Endothelial cell of umbilical vein (primary cell): ENCODE results near the gene SLC24A3. TPM values are rescaled to one million over a fixed set of nuclear protein-coding genes. Genes with fewer than 3 reads are reported as not detected.

Experiments
- BruUV-seq: library from RNA; stranded (reverse); fragments of 400-500 nt; replicated peaks from 2 replicates; lab custom pipeline; 2021; lab: Mats Ljungman, UMichigan
- CTCF ChIA-PET: fragments of 300-600, 350-600 bp; sonication (Branson Sonifier 250); formaldehyde crosslinking; loops from one replicate; lab custom pipeline; 2021; ENCODE audit warnings: antibody characterized with exemption, inconsistent platforms; lab: Charles Lee
- POLR2A ChIA-PET: fragments of 300-600, 350-600 bp; sonication (Branson Sonifier 250); formaldehyde crosslinking; loops from one replicate; lab custom pipeline; 2021; ENCODE audit warnings: antibody characterized with exemption, inconsistent platforms; lab: Charles Lee
- DNase-seq: peaks from one replicate; pipeline ENCODE4 v3.0.0-alpha.2; 2011; ENCODE audit warnings: low read depth, low spot score
- FAIRE-seq: peaks from 2 replicates; lab custom pipeline; 2011; peaks lifted over from hg19 to GRCh38; lab: Jason Lieb, UNC
- H2AFZ ChIP-seq: 2 replicates; pipeline ENCODE4 v1.6.0; 2012; ENCODE audit warnings: low read depth, low read length, control low read depth, inconsistent platforms
- H3K27ac ChIP-seq: 2 replicates; pipeline ENCODE4 v1.5.1; 2011; ENCODE audit warnings: low read depth, mild to moderate bottlenecking, control low read depth, low read length, moderate library complexity; ENCODE audit not compliant: insufficient read depth
- H3K27me3 ChIP-seq, 2 experiments: 2 replicates each; pipeline versions ENCODE4 v1.6.0 to v1.6.1; 2011; ENCODE audit warnings: low read length in 2 of 2, mixed read lengths in 1 of 2; ENCODE audit not compliant: control insufficient read depth in 2 of 2, insufficient read depth in 2 of 2
- H3K36me3 ChIP-seq, 2 experiments: 2 replicates in 1 of 2; 3 replicates in 1 of 2; pipeline ENCODE4 v1.5.1; 2011; ENCODE audit warnings: low read length in 2 of 2, mild to moderate bottlenecking in 1 of 2, moderate library complexity in 1 of 2; ENCODE audit not compliant: control insufficient read depth in 2 of 2, insufficient read depth in 2 of 2; ENCODE audit errors: extremely low read depth in 1 of 2
- H3K4me1 ChIP-seq: 3 replicates; pipeline ENCODE4 v1.5.1; 2011; ENCODE audit warnings: mild to moderate bottlenecking, low read length; ENCODE audit not compliant: control insufficient read depth, insufficient read depth; ENCODE audit errors: extremely low read depth
- H3K4me2 ChIP-seq: 2 replicates; pipeline ENCODE4 v1.6.1; 2011; ENCODE audit warnings: low read length, control low read depth, mixed read lengths; ENCODE audit not compliant: insufficient read depth
- H3K4me3 ChIP-seq, 3 experiments: fragments of 200-600 bp in 1 of 3; sonication (generic), shearing (Covaris generic) in 1 of 3; replicated peaks in 1 of 3; 2 replicates each; pipeline ENCODE4 v1.5.1; 2011 to 2016; ENCODE audit warnings: control low read depth in 3 of 3, low read length in 3 of 3, mild to moderate bottlenecking in 2 of 3, inconsistent platforms in 1 of 3, low read depth in 1 of 3, moderate library complexity in 1 of 3; ENCODE audit not compliant: insufficient read depth in 1 of 3
- H3K79me2 ChIP-seq: 2 replicates; pipeline ENCODE4 v1.6.0; 2012; ENCODE audit warnings: low read length, inconsistent platforms; ENCODE audit not compliant: control insufficient read depth, insufficient read depth
- H3K9ac ChIP-seq: replicated peaks from 2 replicates; pipeline ENCODE3; 2011; ENCODE audit warnings: low read length, control low read depth; ENCODE audit not compliant: insufficient read depth; ENCODE audit errors: extremely low read depth
- H3K9me1 ChIP-seq: replicated peaks from 3 replicates; pipeline ENCODE4 v1.6.0; 2011; ENCODE audit warnings: mild to moderate bottlenecking, low read length; ENCODE audit not compliant: control insufficient read depth, insufficient read depth; ENCODE audit errors: extremely low read depth
- H3K9me3 ChIP-seq: replicated peaks from 2 replicates; pipeline ENCODE4 v1.5.1; 2012; ENCODE audit warnings: low read length, inconsistent platforms; ENCODE audit not compliant: control insufficient read depth, insufficient read depth
- H4K20me1 ChIP-seq: replicated peaks from 2 replicates; pipeline ENCODE3; 2011; ENCODE audit warnings: mild to moderate bottlenecking, low read length; ENCODE audit not compliant: control insufficient read depth, insufficient read depth; ENCODE audit errors: extremely low read depth
- EZH2 ChIP-seq: IDR thresholded peaks from 2 replicates; pipeline ENCODE4 v1.6.1; 2012; ENCODE audit warnings: borderline replicate concordance, low read depth, mild to moderate bottlenecking, moderate library complexity, low read length, inconsistent platforms; ENCODE audit not compliant: severe bottlenecking
- FOS ChIP-seq: IDR thresholded peaks from 2 replicates; pipeline ENCODE4 v1.6.1; 2011; ENCODE audit warnings: mild to moderate bottlenecking, low read length, moderate library complexity, borderline replicate concordance; ENCODE audit not compliant: insufficient read depth
- GATA2 ChIP-seq: IDR thresholded peaks from 2 replicates; pipeline ENCODE4 v1.7.0; 2011; ENCODE audit warnings: low read depth, mild to moderate bottlenecking, moderate library complexity, mixed read lengths, low read length; ENCODE audit not compliant: insufficient read length, insufficient read depth
- JUN ChIP-seq: IDR thresholded peaks from 2 replicates; pipeline ENCODE4 v1.6.1; 2011; ENCODE audit warnings: borderline replicate concordance, low read depth; ENCODE audit not compliant: insufficient read length, insufficient read depth
- MYC ChIP-seq: IDR thresholded peaks from one replicate; pipeline ENCODE4 v1.6.1; 2011; ENCODE audit warnings: mild to moderate bottlenecking, low read depth, low read length
- POLR2A ChIP-seq: IDR thresholded peaks from 2 replicates; pipeline ENCODE4 v1.6.1; 2012; ENCODE audit warnings: low read depth, mild to moderate bottlenecking, control low read depth, low read length
- POLR2AphosphoS5 ChIP-seq: IDR thresholded peaks from 2 replicates; pipeline ENCODE4 v1.6.1; 2012; ENCODE audit warnings: low read depth, mild to moderate bottlenecking, control low read depth, low read length, moderate library complexity; ENCODE audit not compliant: insufficient read depth
- dilution Hi-C: fragments of 300-500 bp; cut with MboI; formaldehyde crosslinking; loops from one replicate; pipeline ENCODE4 v1.15.0; 2019; ENCODE audit warnings: low sequenced_read_pairs; ENCODE audit not compliant: extremely low pct_ligation_motif_present
- intact Hi-C: fragments of 100-400 bp; cut with micrococcal nuclease; formaldehyde crosslinking; loops from one replicate; pipeline ENCODE4 v1.10.0; 2022
- polyA plus RNA-seq, 4 experiments: library from polyadenylated mRNA; depleted of rRNA in 3 of 4; stranded (reverse) in 3 of 4; unstranded in 1 of 4; fragments of >200 nt; gene quantifications; 2 replicates each; pipeline versions ENCODE4 v1.2.1 to v1.2.3, GENCODE V29; 2011 to 2012; ENCODE audit warnings: missing spikeins in 1 of 4
- total RNA-seq: library from RNA; stranded (reverse); gene quantifications from 2 replicates; pipeline ENCODE4 v1.2.3, GENCODE V29; 2021
- TF ChIP-seq, protein P1 (sequence below): IDR thresholded peaks from 2 replicates; pipeline ENCODE4 v1.6.1; 2011; ENCODE audit not compliant: insufficient read depth, insufficient read length
- TF ChIP-seq, protein P2 (sequence below), 2 donors: IDR thresholded peaks; 1 replicate in 1 of 2; 2 replicates in 1 of 2; pipeline ENCODE4 v1.5.1; 2011; ENCODE audit warnings: low read length in 2 of 2, mild to moderate bottlenecking in 2 of 2, moderate library complexity in 2 of 2, control low read depth in 1 of 2, inconsistent platforms in 1 of 2, low read depth in 1 of 2; ENCODE audit not compliant: insufficient read depth in 1 of 2; ENCODE audit errors: extremely low read depth in 1 of 2

The SLC24A3 gene
- total and polyA plus RNA-seq, 2 donors (not counting 3 experiments of a cell fraction or from before 2014, with no cell fraction given): not detected

DNA sequence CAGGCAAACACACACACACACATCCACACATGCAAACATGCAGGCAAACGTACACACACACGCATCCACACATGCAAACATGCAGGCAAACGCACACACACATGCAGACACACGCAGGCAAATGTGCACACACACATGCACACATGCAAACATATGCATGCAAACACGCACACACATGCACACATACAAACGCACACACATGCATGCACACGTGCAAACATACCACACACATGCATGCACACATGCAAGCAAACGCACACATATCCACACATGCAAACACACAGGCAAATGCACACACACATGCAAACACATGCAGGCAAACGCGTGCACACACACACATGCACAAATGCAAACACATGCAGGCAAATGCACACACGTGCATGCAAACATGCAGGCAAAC lies 498.7 kb downstream of the SLC24A3 start:
- intact Hi-C loops (no loop called here), dilution Hi-C loops (no loop called here)
- Histone ChIP-seq H3K4me2 (no peak overlapping the region), H2AFZ (no peak overlapping the region), H3K9ac (no peak overlapping the region), H3K9me3 (no peaks in the 10 kb centered on the region), H3K4me3 (no peak overlapping the region), H3K36me3 (no peaks in the 10 kb centered on the region), H4K20me1 (no peaks in the 10 kb centered on the region), H3K79me2 (no peaks in the 10 kb centered on the region), H3K9me1 (no peaks in the 10 kb centered on the region), H3K27ac (no peak overlapping the region), H3K27me3 (peaks cover 9 to 15% of the 10 kb centered on the region in 2 experiments), H3K4me1 (no peaks in the 10 kb centered on the region)
- BruUV-seq: no TSS peak
- TF ChIP-seq, protein P1, sequence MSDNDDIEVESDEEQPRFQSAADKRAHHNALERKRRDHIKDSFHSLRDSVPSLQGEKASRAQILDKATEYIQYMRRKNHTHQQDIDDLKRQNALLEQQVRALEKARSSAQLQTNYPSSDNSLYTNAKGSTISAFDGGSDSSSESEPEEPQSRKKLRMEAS: peak; percentile 7
- no peak for TF ChIP-seq POLR2A
- TF ChIP-seq EZH2: no peak
- TF ChIP-seq JUN: no peak
- ChIA-PET CTCF (no interaction called here), POLR2A (no interaction called here)
- FAIRE-seq (no peak), DNase-seq (no peak)

DNA sequence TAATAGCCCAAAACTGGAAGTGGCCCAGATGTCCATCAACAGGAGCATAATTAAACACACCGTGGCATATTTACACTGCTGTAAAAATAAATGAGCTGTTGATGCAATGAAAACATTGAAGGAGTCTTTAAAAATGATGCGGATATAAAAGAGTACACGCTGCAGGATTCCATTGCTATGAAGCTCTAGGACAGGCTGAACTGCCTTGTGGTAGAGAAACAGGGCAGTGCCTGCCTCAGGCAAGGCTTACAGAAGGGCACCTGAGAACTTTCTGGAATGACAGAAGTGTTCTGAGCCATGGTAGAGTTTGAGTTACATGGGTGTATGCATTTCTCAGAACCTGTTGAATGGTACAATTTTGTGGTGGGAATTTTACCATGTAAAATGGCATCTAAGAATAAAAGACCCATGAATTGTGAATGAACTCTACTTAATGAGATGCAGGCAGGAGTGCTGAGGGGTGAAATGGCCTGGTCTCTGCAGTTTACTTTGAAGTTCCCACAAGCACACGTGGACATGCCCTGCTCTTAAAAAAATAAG lies 500.3 kb downstream of the SLC24A3 start:
- Histone ChIP-seq H3K9me3 (no peaks in the 10 kb centered on the region), H3K36me3 (no peaks in the 10 kb centered on the region), H3K4me2 (no peak overlapping the region), H3K9ac (no peak overlapping the region), H3K27ac (no peak overlapping the region), H3K4me1 (no peaks in the 10 kb centered on the region), H2AFZ (no peak overlapping the region), H3K9me1 (no peaks in the 10 kb centered on the region), H3K4me3 (no peak overlapping the region), H3K79me2 (no peaks in the 10 kb centered on the region), H3K27me3 (peaks cover 11 to 16% of the 10 kb centered on the region in 2 experiments), H4K20me1 (no peaks in the 10 kb centered on the region)
- no peak for FAIRE-seq
- no peak for TF ChIP-seq GATA2
- TF ChIP-seq POLR2AphosphoS5: no peak
- TF ChIP-seq, protein P2, sequence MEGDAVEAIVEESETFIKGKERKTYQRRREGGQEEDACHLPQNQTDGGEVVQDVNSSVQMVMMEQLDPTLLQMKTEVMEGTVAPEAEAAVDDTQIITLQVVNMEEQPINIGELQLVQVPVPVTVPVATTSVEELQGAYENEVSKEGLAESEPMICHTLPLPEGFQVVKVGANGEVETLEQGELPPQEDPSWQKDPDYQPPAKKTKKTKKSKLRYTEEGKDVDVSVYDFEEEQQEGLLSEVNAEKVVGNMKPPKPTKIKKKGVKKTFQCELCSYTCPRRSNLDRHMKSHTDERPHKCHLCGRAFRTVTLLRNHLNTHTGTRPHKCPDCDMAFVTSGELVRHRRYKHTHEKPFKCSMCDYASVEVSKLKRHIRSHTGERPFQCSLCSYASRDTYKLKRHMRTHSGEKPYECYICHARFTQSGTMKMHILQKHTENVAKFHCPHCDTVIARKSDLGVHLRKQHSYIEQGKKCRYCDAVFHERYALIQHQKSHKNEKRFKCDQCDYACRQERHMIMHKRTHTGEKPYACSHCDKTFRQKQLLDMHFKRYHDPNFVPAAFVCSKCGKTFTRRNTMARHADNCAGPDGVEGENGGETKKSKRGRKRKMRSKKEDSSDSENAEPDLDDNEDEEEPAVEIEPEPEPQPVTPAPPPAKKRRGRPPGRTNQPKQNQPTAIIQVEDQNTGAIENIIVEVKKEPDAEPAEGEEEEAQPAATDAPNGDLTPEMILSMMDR (IDR thresholded peaks at IDR 0.05; ENCODE audit: extremely low read depth in 1 of 2, insufficient read depth in 1 of 2, low read depth in 1 of 2, low read length in 2 of 2): no peak
- TF ChIP-seq EZH2: no peak
- TF ChIP-seq FOS: no peak
- no peak for TF ChIP-seq JUN
- no peak for TF ChIP-seq POLR2A
- TF ChIP-seq MYC: no peak
- TF ChIP-seq, protein P1: no peak
- no TSS peak for BruUV-seq
- dilution Hi-C loops: no loop called here
- intact Hi-C loops: no loop called here
- ChIA-PET CTCF (interaction anchor here (0.5 kb wide), 1 partner anchor 686 kb away, joined by 3 read pairs; no protein-coding TSS in a partner anchor), POLR2A (no interaction called here)
- peak; percentile 21 for DNase-seq
